Measurements from ENCODE around the gene PRKCA. TPM values are rescaled to one million over a fixed set of nuclear protein-coding genes. Genes with fewer than 3 reads are reported as not detected.

The PRKCA gene
- total RNA-seq, 1 donor from 2014 or later, result 132 TPM

GRCh38 chr17:66430846-66431795 is 128.7 kb downstream of the PRKCA start:
- intact Hi-C loops (cut with micrococcal nuclease), result no loop called here

GRCh38 chr17:66431910-66432309 is 129.5 kb downstream of the PRKCA start:
- intact Hi-C loops (cut with micrococcal nuclease), result no loop called here

GRCh38 chr17:66432411-66432957 is 130.1 kb downstream of the PRKCA start:
- intact Hi-C loops (cut with micrococcal nuclease), result no loop called here

- intact Hi-C loops (cut with micrococcal nuclease), result no loop called here
Observed at GRCh38 chr17:66432996-66433551, 130.7 kb downstream of the PRKCA start.

GRCh38 chr17:66435182-66435581 is 132.8 kb downstream of the PRKCA start:
- intact Hi-C loops (cut with micrococcal nuclease), result no loop called here

- intact Hi-C loops (cut with micrococcal nuclease), result no loop called here
Observed at GRCh38 chr17:66436631-66437030, 134.2 kb downstream of the PRKCA start.

- intact Hi-C loops (cut with micrococcal nuclease), result no loop called here
Observed at GRCh38 chr17:66437476-66438026, 135.1 kb downstream of the PRKCA start.

- intact Hi-C loops (cut with micrococcal nuclease), result no loop called here
Observed at GRCh38 chr17:66438101-66438500, 135.7 kb downstream of the PRKCA start.

GRCh38 chr17:66441101-66441661 is 138.8 kb downstream of the PRKCA start:
- intact Hi-C loops (cut with micrococcal nuclease), result no loop called here

- intact Hi-C loops (cut with micrococcal nuclease), result no loop called here
Observed at GRCh38 chr17:66443166-66443565, 140.8 kb downstream of the PRKCA start.

GRCh38 chr17:66443606-66444005 is 141.2 kb downstream of the PRKCA start:
- intact Hi-C loops (cut with micrococcal nuclease), result no loop called here

GRCh38 chr17:66444031-66444430 is 141.6 kb downstream of the PRKCA start:
- intact Hi-C loops (cut with micrococcal nuclease), result no loop called here

- intact Hi-C loops (cut with micrococcal nuclease), result loop anchor here (5.0 kb wide), 1 partner anchor 122 kb away; no protein-coding TSS in a partner anchor
Observed at GRCh38 chr17:66445229-66445628, 142.8 kb downstream of the PRKCA start.

- intact Hi-C loops (cut with micrococcal nuclease), result loop anchor here (5.0 kb wide), 1 partner anchor 121 kb away; no protein-coding TSS in a partner anchor
Observed at GRCh38 chr17:66446419-66446818, 144.0 kb downstream of the PRKCA start.

GRCh38 chr17:66447159-66447558 is 144.7 kb downstream of the PRKCA start:
- intact Hi-C loops (cut with micrococcal nuclease), result loop anchor here (5.0 kb wide), 1 partner anchor 120 kb away; no protein-coding TSS in a partner anchor

- intact Hi-C loops (cut with micrococcal nuclease), result loop anchor here (5.0 kb wide), 1 partner anchor 119 kb away; no protein-coding TSS in a partner anchor
Observed at GRCh38 chr17:66448026-66448639, 145.7 kb downstream of the PRKCA start.

- intact Hi-C loops (cut with micrococcal nuclease), result loop anchor here (5.0 kb wide), 1 partner anchor 118 kb away; no protein-coding TSS in a partner anchor
Observed at GRCh38 chr17:66449418-66449977, 147.1 kb downstream of the PRKCA start.

GRCh38 chr17:66450008-66450851 is 147.8 kb downstream of the PRKCA start:
- intact Hi-C loops (cut with micrococcal nuclease), result no loop called here

GRCh38 chr17:66450852-66451158 is 148.4 kb downstream of the PRKCA start:
- intact Hi-C loops (cut with micrococcal nuclease), result no loop called here

All from T-helper 1 cell treated with Interleukin-12 subunit alpha and Interleukin-12 subunit beta and Interleukin-4 antibody, amounts not matched to agents 30 ng/mL and 1 ng/mL, for 36 hours (primary cell).